Activated CD8-positive, alpha-beta memory T cell treated with anti-CD3 and anti-CD28 coated beads, Interleukin-2, amount 50 U/mL, for 1 hour (primary cell): ENCODE measurements around the gene GUCY2D.

ENCODE experiments used
- DNase-seq: peaks from one replicate; pipeline ENCODE4 v3.0.0-alpha.2; 2020; ENCODE audit errors: extremely low read depth

GUCY2D gene

DNA sequence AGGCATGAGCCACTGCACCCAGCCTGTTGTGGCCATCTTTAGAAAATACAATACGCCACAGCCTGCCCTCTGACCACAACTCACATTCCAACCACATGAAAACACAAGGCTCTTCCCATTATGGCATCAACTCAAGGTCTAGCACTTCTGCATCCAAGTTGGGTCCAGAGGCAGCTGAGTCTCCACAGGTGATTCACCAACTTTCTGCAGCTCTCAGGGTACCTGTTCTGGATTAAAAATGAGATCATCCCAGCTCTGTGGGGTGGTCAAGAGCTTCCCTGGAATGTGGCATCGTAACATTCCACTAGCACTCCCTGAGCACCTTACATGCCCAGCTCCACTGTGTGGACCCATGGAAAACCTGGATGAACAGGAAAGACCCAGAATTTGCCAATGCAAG, 9.9 kb upstream of the GUCY2D start:
- DNase-seq = no peak

DNA sequence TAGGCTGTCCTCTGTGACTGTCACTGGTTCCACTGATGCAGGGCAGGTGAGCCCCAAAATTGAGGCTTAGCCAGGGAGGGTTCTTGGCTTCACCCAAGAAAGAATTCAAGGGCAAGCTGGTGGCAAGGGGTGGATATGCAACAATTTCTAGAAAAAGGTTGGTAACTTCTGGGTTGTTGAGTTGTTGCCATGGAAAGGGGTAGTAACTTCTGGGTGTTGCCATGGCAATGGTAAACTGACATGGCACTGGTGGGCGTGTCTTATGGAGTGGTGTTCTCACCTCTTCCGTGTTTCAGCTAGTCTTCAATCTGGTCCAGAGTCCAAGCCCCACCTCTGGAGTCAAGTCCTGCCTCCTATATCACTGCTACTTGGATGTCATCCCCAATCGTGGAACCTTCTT, 9.5 kb upstream of the GUCY2D start:
- no peak for DNase-seq

DNA sequence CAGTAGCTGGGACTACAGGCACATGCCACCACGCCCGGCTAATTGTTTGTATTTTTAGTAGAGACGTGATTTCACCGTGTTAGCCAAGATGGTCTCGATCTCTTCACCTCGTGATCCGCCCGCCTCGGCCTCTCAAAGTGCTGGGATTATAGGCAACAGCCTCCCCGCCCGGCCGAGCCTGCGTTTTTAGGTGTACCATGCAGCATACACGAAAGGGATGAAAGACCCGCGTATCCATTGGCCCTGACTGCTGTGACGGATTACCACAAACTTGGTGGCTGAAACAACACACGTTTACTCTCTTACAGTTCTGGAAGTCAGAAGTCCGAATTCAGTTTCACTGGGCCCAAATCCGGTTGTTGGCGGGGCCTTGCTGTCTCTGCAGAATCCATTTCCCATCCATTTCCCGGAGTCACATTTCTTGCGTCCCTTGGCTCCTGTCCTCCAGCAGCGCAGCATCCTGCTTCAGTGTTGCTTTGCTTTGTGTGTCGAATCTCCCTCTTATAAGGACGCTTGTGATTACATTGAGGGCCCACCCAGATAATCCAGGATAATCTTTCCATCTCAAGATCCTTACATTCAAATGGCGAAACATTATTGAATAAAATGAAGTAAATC, 8.3 kb upstream of the GUCY2D start:
- no peak for DNase-seq

DNA sequence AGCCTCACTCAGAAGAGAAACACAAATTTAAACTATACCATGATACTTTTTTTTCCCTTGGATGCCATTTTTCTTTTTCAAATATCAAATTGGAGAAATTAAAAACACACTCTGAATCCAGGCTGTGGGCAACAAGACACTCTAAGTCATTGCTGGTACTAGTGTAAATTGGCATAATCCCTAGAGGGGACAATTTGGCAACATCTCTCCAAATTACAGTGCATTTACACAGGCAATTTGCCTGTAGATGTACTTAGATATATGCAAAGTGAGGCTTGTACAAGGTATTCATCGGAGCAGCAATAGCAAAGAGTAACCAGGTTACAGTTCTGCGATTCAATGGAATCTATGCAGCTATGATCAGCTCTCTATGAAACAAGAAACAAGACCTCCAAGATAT, 6.7 kb upstream of the GUCY2D start:
- DNase-seq = no peak

DNA sequence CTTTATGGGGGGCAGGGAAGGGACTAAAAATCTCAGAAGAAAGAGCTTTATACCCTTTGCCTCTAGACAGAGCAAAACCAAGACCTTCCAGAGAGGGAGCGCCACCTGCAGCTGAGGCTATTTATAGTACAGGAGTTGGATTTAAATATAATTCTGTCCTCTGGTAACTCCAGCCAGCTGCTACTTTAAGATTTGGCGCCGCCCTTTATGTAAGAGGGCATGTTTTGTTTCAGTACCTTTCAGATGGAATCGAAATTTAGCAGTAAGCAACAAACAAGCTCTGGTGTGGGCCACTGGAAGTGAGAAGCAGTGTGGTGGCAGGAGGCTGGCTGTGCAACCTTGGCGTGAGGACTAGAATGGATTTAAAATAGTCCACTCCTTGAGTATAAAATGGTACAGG, 5.2 kb upstream of the GUCY2D start:
- DNase-seq = no peak

DNA sequence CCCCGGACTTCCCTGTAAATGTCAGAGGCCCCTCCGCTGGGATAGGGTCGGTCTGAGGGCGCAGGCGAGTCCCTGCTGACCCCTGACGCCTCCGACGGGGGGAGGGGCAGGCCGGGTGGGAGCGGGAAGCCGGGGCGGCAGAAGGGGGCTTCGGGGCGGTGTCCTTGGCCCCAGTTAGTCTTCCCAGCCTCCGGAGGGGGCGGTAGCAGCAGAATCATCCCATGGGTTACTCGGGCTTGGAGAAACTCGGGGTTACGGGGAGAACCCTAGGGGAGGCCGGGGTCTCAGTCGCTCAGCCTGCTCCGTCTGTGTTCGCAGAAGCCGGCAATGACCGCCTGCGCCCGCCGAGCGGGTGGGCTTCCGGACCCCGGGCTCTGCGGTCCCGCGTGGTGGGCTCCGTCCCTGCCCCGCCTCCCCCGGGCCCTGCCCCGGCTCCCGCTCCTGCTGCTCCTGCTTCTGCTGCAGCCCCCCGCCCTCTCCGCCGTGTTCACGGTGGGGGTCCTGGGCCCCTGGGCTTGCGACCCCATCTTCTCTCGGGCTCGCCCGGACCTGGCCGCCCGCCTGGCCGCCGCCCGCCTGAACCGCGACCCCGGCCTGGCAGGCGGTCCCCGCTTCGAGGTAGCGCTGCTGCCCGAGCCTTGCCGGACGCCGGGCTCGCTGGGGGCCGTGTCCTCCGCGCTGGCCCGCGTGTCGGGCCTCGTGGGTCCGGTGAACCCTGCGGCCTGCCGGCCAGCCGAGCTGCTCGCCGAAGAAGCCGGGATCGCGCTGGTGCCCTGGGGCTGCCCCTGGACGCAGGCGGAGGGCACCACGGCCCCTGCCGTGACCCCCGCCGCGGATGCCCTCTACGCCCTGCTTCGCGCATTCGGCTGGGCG, 542 bp downstream of the GUCY2D start:
- no peak for DNase-seq

DNA sequence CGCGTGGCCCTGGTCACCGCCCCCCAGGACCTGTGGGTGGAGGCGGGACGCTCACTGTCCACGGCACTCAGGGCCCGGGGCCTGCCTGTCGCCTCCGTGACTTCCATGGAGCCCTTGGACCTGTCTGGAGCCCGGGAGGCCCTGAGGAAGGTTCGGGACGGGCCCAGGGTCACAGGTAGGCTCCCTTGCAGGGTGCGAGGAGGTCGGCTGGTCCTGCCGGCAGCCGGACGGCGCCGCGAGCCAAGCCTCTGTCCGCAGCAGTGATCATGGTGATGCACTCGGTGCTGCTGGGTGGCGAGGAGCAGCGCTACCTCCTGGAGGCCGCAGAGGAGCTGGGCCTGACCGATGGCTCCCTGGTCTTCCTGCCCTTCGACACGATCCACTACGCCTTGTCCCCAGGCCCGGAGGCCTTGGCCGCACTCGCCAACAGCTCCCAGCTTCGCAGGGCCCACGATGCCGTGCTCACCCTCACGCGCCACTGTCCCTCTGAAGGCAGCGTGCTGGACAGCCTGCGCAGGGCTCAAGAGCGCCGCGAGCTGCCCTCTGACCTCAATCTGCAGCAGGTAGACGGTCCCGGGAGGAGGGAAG, 1.3 kb downstream of the GUCY2D start:
- no peak for DNase-seq

DNA sequence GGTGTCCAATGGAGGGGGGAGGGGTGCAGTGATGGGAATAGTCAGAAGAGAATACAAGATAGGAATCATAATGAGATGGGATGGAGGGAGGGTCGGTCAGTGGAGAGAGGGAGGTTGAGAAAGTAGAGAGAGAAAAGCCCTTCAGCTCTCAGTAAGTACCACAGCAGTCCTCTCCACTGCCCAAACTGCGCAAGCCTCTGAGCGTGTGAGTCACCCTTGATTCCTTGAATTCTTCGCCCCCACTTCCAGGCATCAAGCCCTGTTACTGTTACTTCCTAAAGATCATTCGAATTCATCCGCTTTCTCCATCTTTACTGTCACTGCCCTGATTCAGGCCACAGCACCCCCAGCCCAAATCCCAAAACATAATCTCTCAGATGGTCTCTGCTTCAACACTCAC, 2.5 kb downstream of the GUCY2D start:
- DNase-seq = no peak

DNA sequence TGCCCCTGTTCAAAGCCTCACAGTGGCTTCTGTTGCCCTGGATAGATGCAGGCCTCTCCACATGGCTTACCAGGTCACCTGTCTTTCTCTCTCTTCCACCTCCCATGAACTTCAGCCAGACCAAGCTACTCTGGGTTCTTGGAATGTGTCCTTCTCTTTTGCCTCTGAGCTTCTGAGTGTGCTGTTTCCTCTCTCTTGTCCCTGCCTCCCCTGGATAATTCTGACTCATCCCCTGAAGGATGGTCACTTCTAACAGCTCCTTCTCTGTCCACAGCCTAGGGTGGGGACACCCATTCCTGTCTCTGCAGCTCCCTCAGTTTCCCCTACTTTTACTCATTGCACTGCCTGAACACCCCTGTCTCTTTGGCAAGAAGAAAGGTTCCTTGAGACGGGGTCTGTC, 2.9 kb downstream of the GUCY2D start:
- no peak for DNase-seq

DNA sequence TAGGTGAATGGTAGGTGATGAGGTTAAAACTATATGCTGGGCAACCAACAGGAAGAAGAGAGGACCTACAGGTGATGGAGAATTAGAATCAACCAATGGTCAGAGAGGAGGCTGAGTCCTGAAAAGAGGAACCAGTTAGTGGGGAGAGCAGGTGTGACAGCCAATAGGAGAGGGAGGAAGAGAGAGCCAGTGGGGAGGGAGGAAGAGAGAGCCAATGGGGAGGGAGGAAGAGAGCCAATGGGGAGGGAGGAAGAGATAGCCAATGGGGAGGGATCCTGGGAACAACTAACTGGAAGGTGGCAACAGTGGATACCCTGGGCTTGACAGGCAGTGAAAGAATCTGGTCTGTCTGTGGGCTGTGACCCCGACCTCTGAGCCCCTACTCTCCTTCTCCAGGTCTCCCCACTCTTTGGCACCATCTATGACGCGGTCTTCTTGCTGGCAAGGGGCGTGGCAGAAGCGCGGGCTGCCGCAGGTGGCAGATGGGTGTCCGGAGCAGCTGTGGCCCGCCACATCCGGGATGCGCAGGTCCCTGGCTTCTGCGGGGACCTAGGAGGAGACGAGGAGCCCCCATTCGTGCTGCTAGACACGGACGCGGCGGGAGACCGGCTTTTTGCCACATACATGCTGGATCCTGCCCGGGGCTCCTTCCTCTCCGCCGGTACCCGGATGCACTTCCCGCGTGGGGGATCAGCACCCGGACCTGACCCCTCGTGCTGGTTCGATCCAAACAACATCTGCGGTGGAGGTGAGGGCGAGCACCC, 3.7 kb downstream of the GUCY2D start:
- no peak for DNase-seq

DNA sequence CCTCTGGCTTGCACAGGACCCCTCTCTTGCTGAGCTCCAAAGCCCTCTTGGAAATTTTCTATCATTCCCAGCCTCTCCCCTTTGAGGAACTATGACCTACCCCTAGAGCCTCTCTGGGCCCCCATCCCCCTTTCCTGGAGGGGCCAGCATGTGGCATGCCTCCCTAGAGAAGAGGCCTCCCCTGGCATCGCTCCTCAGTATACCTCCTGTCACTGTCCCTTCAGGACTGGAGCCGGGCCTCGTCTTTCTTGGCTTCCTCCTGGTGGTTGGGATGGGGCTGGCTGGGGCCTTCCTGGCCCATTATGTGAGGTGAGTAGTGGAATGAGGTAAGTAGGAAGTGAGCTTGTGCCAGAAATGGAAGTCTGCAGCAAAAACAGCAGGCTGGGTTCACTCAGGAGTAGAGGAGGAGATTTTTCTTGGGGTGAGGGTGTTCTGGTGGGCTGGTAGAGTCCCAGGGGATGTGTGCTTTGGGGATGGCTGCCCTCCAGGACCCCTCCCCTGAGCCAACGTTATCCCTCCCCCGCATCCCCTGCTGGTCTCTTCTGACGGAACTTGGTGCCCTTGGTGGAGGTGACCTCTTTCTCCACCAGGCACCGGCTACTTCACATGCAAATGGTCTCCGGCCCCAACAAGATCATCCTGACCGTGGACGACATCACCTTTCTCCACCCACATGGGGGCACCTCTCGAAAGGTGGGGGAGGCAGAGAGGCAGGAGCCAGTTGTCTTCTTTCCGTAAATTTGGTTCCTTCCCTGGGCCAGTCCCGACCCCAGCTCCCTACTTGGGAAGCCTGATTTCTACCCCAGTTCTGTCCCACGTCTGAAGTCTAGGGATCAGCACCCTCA, 4.6 kb downstream of the GUCY2D start:
- no peak for DNase-seq

DNA sequence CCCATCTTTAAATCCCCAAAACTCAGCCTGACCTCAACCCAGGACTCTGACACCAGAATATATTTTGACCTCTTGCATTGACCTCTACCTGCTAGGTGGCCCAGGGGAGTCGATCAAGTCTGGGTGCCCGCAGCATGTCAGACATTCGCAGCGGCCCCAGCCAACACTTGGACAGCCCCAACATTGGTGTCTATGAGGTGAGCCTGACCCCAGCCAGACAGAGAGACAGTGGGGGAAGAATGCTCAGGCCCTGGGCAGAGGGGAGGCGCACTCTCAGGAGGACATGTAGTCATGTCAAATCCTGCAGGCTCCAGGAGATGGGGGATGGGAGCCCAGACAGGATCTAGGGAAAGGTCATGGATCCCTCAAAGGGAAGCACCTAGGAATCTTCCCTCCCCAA, 5.4 kb downstream of the GUCY2D start:
- DNase-seq = no peak

DNA sequence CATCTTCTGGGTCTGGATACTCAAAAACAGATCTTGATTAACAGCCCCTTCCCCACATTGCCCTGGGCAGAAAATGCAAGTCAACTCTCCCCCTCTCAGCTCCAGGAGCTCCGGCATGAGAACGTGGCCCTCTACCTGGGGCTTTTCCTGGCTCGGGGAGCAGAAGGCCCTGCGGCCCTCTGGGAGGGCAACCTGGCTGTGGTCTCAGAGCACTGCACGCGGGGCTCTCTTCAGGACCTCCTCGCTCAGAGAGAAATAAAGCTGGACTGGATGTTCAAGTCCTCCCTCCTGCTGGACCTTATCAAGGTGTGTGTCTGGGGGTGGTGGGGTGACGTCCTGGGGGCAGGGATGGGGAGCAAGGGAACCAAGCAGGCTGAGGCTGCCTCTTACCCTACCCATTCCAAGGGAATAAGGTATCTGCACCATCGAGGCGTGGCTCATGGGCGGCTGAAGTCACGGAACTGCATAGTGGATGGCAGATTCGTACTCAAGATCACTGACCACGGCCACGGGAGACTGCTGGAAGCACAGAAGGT, 9.7 kb downstream of the GUCY2D start:
- no peak for DNase-seq

DNA sequence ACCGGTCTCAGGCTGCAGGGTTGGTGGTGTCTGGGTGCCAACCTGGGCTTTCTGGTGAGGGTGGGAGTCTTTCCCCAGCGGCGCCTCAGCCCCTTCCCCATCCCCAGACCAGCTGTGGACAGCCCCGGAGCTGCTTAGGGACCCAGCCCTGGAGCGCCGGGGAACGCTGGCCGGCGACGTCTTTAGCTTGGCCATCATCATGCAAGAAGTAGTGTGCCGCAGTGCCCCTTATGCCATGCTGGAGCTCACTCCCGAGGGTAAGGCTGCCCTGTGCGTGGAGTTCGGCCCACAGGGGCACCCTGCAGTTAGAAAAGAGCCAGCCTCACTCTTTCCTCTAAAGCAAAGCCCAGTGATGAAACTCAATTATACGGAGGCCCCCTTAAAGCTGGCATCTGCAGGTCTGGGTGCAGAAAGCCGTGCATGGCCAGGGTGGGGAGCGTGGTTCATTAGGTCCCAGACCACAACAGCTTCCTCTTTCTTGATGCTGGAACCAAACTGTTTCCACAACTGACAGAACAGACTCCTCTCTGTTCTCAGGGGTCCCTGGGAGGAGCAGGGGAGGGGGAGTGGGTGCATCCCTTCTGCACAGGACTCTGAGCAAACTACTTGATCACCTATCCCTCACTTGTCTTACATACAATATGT, 10.7 kb downstream of the GUCY2D start:
- DNase-seq = no peak

DNA sequence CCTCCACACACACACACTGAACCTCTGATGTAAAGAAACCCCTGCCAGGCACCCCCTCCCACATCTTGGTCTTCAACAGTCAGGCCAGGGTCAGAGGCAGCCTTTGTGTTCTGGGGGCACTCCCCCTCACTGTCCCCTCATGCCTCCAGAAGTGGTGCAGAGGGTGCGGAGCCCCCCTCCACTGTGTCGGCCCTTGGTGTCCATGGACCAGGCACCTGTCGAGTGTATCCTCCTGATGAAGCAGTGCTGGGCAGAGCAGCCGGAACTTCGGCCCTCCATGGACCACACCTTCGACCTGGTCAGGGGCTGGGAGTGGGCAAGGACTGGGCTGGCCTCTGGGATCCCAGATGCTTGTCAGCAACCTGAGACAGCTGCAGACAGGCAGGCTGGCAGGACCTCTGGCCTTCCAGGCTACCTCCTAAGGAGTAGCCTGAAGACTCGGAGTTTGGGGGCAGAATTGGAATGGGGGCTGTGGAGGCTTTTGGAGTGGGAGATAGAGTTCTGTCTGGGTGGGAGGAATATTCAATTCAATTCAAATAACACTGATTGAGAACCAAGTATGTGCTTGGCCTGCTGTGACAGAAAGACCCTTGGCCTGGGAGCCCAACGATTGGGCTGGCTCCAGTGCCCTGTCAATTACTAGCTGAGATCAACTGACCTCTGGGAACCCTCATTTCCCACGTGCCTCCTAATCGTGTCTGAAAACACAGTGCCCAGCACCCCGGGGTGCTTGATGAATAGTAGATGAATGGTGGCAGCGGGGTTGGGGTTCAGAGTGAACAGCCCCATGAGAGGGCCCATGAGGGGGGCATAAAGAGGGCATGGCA, 11.5 kb downstream of the GUCY2D start:
- DNase-seq = no peak

DNA sequence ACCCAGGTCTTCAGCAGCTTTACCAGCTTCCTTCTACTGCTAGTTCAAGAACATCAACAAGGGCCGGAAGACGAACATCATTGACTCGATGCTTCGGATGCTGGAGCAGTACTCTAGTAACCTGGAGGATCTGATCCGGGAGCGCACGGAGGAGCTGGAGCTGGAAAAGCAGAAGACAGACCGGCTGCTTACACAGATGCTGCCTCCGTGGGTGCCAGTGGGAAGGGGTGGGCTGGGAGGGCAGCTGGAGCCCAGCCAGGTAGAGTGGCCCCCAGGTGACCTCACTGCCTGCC, 12.1 kb downstream of the GUCY2D start:
- no peak for DNase-seq

DNA sequence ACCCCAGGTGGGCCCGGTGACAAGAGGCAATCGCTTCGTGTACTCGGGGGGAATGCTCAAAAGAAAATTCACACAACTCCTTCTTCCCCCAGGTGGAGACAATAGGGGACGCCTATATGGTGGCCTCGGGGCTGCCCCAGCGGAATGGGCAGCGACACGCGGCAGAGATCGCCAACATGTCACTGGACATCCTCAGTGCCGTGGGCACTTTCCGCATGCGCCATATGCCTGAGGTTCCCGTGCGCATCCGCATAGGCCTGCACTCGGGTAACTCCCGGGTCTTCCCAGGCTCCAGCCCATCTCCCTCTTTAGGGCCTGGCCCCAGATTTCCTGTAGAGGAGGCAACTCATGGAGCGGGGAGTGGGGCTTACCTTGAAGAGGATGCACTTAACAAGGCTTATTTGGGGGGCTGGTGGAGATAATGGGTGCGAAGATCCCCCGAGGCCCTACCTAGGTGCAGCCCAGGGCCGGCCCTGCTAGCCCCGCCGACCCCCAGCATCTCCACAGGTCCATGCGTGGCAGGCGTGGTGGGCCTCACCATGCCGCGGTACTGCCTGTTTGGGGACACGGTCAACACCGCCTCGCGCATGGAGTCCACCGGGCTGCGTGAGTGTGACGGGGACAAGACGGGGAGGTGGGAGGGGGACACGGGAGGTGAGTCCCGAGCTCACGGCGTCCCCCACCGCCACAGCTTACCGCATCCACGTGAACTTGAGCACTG, 13.0 kb downstream of the GUCY2D start:
- DNase-seq = no peak

DNA sequence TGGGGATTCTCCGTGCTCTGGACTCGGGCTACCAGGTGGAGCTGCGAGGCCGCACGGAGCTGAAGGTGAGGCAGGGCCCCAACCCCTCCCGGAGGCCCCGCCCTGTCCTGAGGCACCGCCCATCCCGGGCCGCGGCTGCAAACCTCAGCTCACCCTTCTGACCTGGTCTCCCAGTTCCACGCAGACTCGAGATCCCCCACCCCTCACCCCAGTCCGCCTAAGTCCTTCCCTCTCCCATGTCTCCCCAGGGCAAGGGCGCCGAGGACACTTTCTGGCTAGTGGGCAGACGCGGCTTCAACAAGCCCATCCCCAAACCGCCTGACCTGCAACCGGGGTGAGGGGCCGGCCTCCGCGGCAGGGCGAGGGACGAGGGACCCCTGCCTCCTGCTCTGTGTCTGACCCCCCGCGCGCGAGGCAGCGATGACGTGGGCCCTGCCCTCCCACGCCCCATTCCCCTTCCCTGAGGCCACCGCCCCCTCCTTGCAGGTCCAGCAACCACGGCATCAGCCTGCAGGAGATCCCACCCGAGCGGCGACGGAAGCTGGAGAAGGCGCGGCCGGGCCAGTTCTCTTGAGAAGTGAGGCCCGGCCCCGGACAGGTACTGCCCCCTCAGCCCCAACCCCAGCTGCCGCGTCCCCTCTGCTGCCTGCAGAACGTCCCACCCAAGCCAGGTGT, 13.7 kb downstream of the GUCY2D start:
- no peak for DNase-seq
